GM21619 (cell line): ENCODE measurements around the gene PDHA1.

Experiments
- ATAC-seq: cut with Tn5 transposase; IDR thresholded peaks from one replicate; pipeline ENCODE4 v1.9.1; 2021; ENCODE audit not compliant: unreplicated experiment

PDHA1 gene

DNA sequence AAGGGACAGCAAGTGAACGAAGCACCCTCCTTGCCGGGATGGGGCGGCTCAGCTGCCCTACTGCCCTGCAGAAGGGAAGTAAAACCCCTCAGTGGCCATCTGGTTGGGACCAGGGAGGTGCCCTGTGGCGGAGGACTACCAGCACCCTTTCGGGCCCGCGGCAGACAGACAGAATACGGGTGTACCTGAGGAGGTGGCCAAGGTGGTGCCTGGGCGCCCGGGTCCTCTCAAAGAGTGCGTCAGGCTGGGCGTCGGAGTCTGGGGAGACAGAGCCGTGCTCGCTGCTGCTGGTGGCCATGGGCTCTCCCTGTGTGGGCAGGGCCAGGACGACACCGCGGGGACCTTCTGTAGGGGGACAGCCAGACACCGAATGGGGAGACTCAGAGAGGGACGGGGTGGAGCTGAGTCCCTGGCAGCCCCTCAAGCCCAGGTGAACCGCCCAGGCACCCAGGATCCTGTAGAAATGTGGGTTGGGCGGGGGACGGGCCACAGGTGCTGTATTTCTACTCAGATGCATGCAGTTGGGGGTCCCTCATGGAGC, 29.7 kb downstream of the PDHA1 start:
- ATAC-seq: no peak

- no peak for ATAC-seq
These were observed 31.8 kb downstream of the PDHA1 start for GRCh38 chrX:19375546-19375945.

- no peak for ATAC-seq
These were observed 34.1 kb downstream of the PDHA1 start for GRCh38 chrX:19377799-19378198.

GRCh38 chrX:19381326-19381725, 37.6 kb downstream of the PDHA1 start:
- no peak for ATAC-seq

DNA sequence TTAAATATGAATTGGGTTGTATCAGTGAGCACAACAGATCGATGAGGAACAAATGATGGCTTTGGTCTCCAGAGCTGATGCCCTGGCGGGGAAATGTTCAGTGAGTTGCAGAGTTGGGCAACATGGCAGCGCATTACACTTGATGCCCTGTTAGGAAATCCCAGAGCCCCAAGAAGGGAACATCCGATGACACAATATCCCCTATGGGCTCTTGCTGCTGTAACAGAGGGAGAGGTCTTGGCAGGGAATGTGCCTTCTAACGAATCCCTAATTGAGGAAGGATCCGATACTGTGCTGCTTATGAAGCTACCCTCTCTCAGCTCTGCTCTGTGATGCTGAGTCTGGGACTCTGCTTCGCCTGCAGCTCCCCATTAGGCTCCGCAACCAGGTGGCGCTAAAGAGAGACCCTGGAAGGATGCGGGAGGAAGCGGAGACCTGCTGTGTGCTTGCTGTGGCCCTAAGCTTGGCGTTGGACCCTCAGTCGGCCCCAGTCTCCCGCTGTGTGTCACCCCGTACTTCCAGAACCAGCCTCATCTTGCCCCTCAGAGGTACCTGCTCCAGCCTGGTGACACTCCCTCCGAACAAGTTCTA, 38.9 kb downstream of the PDHA1 start:
- ATAC-seq: peak; percentile 62

DNA sequence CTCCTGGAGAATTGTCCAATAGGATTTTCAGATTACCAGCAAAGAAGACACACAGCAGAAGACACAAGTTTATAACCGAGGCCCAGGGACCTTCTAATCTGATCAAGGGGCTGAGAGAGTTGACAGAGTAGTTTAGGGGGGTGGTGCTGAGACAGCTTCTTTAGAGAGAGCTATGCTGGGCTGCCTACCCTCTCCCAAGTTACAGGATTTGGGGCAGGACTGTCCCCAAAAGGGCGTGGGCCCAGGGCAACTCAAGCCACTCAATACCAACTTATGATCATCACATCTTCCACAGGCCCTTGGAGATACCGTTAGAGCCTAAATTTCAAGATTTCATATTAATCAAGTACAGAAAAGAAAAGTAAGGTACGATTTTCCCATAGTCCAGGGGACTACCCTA, 43.0 kb downstream of the PDHA1 start:
- ATAC-seq: no peak

DNA sequence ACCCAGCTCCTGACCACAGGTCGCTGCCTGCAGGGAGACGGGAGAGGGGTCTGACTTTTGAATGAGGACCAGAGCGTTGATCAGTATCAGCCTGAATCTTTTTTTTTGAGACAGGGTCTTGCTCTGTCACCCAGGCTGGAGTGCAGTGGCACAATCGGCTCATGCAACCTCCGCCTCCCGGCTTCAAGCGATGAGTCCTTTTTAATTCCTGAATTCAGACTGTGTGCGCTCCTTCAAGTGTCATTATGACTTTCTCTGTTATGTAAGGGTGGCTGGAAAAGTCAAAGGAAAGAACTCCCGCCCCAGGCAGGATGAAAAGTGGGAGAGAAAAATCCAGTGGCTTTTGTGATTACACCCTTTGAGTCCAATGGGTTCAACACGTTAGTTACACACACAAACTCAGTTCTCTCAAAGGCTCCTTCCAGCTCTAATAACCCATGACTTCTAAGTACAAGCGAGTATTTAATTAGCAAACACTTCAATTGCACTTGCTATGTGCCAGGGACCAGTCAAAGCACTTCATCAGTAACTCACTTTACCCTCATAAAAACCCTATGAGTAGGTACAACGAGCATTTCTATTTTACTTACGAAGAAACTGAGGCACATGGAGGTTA, 44.4 kb downstream of the PDHA1 start:
- ATAC-seq: no peak

DNA sequence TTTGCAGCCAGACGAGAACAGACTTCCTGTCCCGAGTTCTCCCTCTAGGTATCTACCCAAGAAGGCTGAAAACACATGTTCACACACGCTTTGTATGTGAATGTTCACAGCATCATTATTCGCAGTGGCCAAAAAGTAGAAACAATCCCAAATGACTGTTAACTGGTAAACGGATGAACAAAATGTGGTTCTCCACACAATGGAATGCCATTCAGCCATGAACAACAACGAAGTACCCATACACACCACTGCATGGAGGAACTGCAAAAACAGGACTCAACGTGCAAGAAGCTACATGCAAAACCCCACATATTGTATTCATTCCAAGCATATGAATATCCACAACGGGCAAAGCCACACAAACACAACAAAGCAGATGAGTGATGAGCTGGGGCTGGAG, 45.0 kb downstream of the PDHA1 start:
- no peak for ATAC-seq

GRCh38 chrX:19389227-19389845, 45.6 kb downstream of the PDHA1 start:
- ATAC-seq: no peak

- no peak for ATAC-seq
These were observed 48.4 kb downstream of the PDHA1 start for GRCh38 chrX:19392078-19392477.

GRCh38 chrX:19392703-19393102, 49.0 kb downstream of the PDHA1 start:
- ATAC-seq: no peak

DNA sequence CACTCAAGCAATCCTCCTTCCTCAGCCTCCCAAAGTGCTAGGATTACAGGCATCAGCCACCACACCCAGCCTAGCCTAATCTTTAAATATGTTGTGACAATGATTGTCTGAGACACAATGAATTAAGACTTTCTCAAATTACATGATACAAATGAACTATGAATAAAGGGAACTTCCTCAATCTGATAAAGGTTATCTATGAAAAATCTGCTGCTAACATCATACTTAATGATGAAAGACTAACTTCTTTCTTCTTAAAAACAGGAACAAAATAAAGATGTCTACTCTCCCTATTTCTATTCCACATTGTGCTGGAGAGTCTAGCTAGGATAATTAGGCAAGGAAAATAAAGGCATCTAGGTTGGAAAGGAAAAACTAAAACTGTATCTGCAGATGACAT, 60.0 kb downstream of the PDHA1 start:
- ATAC-seq: no peak

GRCh38 chrX:19410259-19410658, 66.5 kb downstream of the PDHA1 start:
- ATAC-seq: no peak
